Measurements from ENCODE around the gene TCERG1L. TPM values are rescaled to one million over a fixed set of nuclear protein-coding genes. Genes with fewer than 3 reads are reported as not detected.

Gene TCERG1L
- polyA plus RNA-seq, 3 donors = not detected

DNA sequence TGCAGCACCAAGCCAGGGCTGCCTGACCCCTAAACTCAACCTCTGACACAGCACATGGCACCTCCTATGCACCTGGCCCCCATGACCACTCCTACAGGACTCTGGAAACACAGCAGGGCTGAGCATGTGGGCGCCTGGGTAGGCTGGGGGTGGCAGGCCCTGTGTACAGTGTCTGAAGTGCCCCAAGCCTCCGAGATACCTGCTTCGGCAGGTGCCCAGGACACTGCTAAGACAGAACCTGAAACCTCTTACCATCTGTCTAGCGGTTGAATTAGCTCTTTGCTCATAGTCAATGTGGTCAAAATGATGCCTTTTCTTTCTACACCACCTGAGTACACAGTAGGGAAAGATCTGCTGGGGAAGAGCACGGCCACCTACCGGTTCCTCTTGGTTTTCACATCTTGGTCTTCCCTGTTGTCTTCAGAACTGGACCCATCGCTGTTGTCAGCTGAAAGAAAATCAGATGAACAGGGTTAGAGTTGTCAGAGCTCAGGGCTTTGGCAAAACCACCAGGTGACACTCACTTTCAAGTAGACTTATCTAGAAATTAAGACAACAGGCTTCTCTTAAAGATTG lies 177.4 kb downstream of the TCERG1L start:
- peaks cover 0 to 10% (median 3%) of the 10 kb centered on the region in 7 donors for H3K9me3 Mint-ChIP-seq
- Histone ChIP-seq H3K9ac (ENCODE audit: insufficient read depth, low read length, poor library complexity, severe bottlenecking) (no peak overlapping the region), H4K20me1 (ENCODE audit: insufficient read depth, low read length) (no peaks in the 10 kb centered on the region), H3K27me3 (ENCODE audit: control insufficient read depth in 2 of 2, insufficient read depth in 2 of 2, low read length in 2 of 2) (no peaks in the 10 kb centered on the region), H3K4me3 (replicated peaks in 1 of 3; ENCODE audit: low read depth in 2 of 3, low read length in 3 of 3) (no peak overlapping the region), H3K79me2 (ENCODE audit: insufficient read depth, low read length) (no peaks in the 10 kb centered on the region), H3K4me2 (replicated peaks; ENCODE audit: extremely low read depth, low read length, poor library complexity, severe bottlenecking) (no peak overlapping the region), H3K9me3 (replicated peaks in 1 of 2; ENCODE audit: control insufficient read depth in 1 of 2, insufficient read depth in 1 of 2, low read length in 2 of 2) (no peaks in the 10 kb centered on the region), H2AFZ (ENCODE audit: insufficient read depth, low read depth, low read length, poor library complexity, severe bottlenecking) (no peak overlapping the region), H3K4me1 (ENCODE audit: control insufficient read depth in 1 of 2, insufficient read depth in 2 of 2, low read length in 2 of 2) (no peaks in the 10 kb centered on the region), H3K27ac (ENCODE audit: low read depth in 1 of 2, low read length in 2 of 2) (no peak overlapping the region), H3K36me3 (replicated peaks in 1 of 2; ENCODE audit: control insufficient read depth in 1 of 2, insufficient read depth in 2 of 2, low read length in 2 of 2) (no peaks in the 10 kb centered on the region)
- H3K4me1 Mint-ChIP-seq = no peaks in the 10 kb centered on the region
- WGBS (ENCODE audit: insufficient coverage) = 96% methylated on average over 4 of the region's 7 CpGs
- intact Hi-C loops (cut with micrococcal nuclease) = no loop called here
- H3K27me3 Mint-ChIP-seq (ENCODE audit: low read depth in 3 of 3) = peaks cover 0 to 3% (median 0%) of the 10 kb centered on the region in 3 donors
- no peak overlapping the region for H3K4me3 Mint-ChIP-seq
- no peak overlapping the region for H3K27ac Mint-ChIP-seq
- no peak for TF ChIP-seq CTCF (IDR thresholded peaks at IDR 0.05)
- no peaks in the 10 kb centered on the region for H3K36me3 Mint-ChIP-seq
- DNase-seq = no peak

GRCh38 chr10:131132681-131133080 lies 178.8 kb downstream of the TCERG1L start:
- Histone ChIP-seq H3K27me3 (ENCODE audit: control insufficient read depth in 2 of 2, insufficient read depth in 2 of 2, low read length in 2 of 2) (no peaks in the 10 kb centered on the region), H3K9me3 (replicated peaks in 1 of 2; ENCODE audit: control insufficient read depth in 1 of 2, insufficient read depth in 1 of 2, low read length in 2 of 2) (no peaks in the 10 kb centered on the region), H2AFZ (ENCODE audit: insufficient read depth, low read depth, low read length, poor library complexity, severe bottlenecking) (no peak overlapping the region), H3K27ac (ENCODE audit: low read depth in 1 of 2, low read length in 2 of 2) (no peak overlapping the region), H3K9ac (ENCODE audit: insufficient read depth, low read length, poor library complexity, severe bottlenecking) (no peak overlapping the region), H3K36me3 (replicated peaks in 1 of 2; ENCODE audit: control insufficient read depth in 1 of 2, insufficient read depth in 2 of 2, low read length in 2 of 2) (no peaks in the 10 kb centered on the region), H3K79me2 (ENCODE audit: insufficient read depth, low read length) (no peaks in the 10 kb centered on the region), H3K4me3 (replicated peaks in 1 of 3; ENCODE audit: low read depth in 2 of 3, low read length in 3 of 3) (no peak overlapping the region), H4K20me1 (ENCODE audit: insufficient read depth, low read length) (no peaks in the 10 kb centered on the region), H3K4me2 (replicated peaks; ENCODE audit: extremely low read depth, low read length, poor library complexity, severe bottlenecking) (no peak overlapping the region), H3K4me1 (ENCODE audit: control insufficient read depth in 1 of 2, insufficient read depth in 2 of 2, low read length in 2 of 2) (no peaks in the 10 kb centered on the region)
- no peak for TF ChIP-seq CTCF (IDR thresholded peaks at IDR 0.05)
- Mint-ChIP-seq H3K9me3 (peaks cover 0 to 10% (median 5%) of the 10 kb centered on the region in 7 donors), H3K4me1 (no peaks in the 10 kb centered on the region), H3K4me3 (no peak overlapping the region), H3K27me3 (ENCODE audit: low read depth in 3 of 3) (peaks cover 0 to 3% (median 1%) of the 10 kb centered on the region in 3 donors), H3K27ac (no peak overlapping the region), H3K36me3 (no peaks in the 10 kb centered on the region)
- WGBS (ENCODE audit: insufficient coverage) = 92% methylated on average over 4 of the region's 8 CpGs
- intact Hi-C loops (cut with micrococcal nuclease) = no loop called here
- no peak for DNase-seq
